Colonic mucosa (tissue), 4 donors: ENCODE measurements around the gene AOPEP. TPM values are rescaled to one million over a fixed set of nuclear protein-coding genes. Genes with fewer than 3 reads are reported as not detected.
"Not testable (repeated sequence)": the region's sequence is repeated elsewhere in the genome, so short reads cannot be mapped to it uniquely, and the experiment has no call there.

Experiments used
- DNase-seq: peaks from one replicate; pipeline ENCODE4 v3.0.0-alpha.2; 2020
- H3K27ac ChIP-seq: fragments of 200-600 bp; one replicate; pipeline ENCODE4 v1.8.0; 2021
- H3K27me3 ChIP-seq: fragments of 200-600 bp; one replicate; pipeline ENCODE4 v1.8.0; 2021
- H3K36me3 ChIP-seq: fragments of 200-600 bp; one replicate; pipeline ENCODE4 v1.8.0; 2021
- H3K4me1 ChIP-seq: fragments of 200-600 bp; one replicate; pipeline ENCODE4 v1.8.0; 2021; ENCODE audit warnings: mild to moderate bottlenecking
- H3K4me3 ChIP-seq: fragments of 200-600 bp; one replicate; pipeline ENCODE4 v1.8.0; 2021
- H3K9ac ChIP-seq, 2 donors: one replicate each; pipeline ENCODE4 v1.7.0; 2013; ENCODE audit warnings: control low read depth in 2 of 2, low read depth in 2 of 2, low read length in 2 of 2
- H3K9me3 ChIP-seq: fragments of 200-600 bp; one replicate; pipeline ENCODE4 v1.8.0; 2021
- CTCF ChIP-seq: fragments of 200-600 bp; IDR thresholded peaks from one replicate; pipeline ENCODE4 v1.8.0; 2022; ENCODE audit warnings: antibody characterized with exemption, mild to moderate bottlenecking
- intact Hi-C: fragments of 100-400 bp; cut with DNase I; formaldehyde crosslinking; loops from one replicate; pipeline ENCODE4 v1.14.1; 2022
- total RNA-seq, 2 donors: library from RNA; stranded (reverse); fragmentation: NEBNext Ultra II Directional in 1 of 2; extraction: Animal tissue kit (Norgen Biotek cat#: 25700) in 1 of 2; gene quantifications; one replicate each; pipeline ENCODE4 v1.2.1, GENCODE V29; 2021
- donor health status: healthy.
- donor health status: DM: no; HTN: no; CAD: no.
- donor health status: DM: no; HTN: no; CAD: no.

AOPEP gene
- total RNA-seq, 2 donors from 2014 or later, result 38.4 to 43.2 TPM

DNA sequence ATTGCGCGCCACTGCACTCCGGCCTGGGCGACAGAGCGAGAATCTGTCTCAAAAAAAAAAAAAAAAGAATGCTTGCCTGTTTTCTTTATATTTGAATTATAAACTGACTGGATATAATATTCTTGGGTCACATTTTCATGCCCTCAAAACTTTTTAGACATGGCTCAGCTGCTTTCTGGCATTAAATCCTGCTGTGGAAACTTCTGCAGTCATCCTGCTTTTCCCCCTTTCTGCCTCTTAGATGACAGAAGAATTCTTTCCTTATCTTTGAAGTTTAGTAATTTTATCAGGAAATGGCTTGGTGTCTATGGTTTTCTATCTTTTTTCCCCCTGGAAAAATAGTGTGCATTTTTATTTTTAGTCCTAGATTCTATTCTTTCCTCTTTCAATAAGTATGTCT is 234.5 kb downstream of the AOPEP start:
- H3K36me3 ChIP-seq, result no peaks in the 10 kb centered on the region
- no peaks in the 10 kb centered on the region for H3K9me3 ChIP-seq
- intact Hi-C loops, result no loop called here
- no peak for TF ChIP-seq CTCF
- H3K4me3 ChIP-seq, result no peak overlapping the region
- DNase-seq, result no peak
- H3K27me3 ChIP-seq, result no peaks in the 10 kb centered on the region
- H3K27ac ChIP-seq, result no peak overlapping the region
- no peak overlapping the region for H3K9ac ChIP-seq
- H3K4me1 ChIP-seq, result no peaks in the 10 kb centered on the region

DNA sequence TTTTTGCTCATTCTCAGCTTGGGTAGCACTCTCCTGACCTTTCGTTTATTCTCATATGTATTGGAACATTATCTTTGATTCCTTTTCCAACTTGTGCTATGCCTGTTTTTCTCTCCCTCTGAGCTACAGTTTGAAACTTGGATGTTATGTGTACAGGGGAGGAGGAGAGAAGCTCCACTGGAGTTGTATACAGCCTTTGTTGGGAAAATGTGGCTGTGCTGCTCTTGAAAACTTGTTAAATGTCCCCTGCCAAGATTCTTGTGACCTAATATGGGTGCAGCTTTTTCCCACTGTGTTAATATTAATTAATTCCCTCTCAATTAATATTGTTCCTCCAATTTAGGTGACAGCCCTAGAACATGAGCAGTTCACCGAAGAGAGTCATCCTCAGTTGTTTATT is 235.4 kb downstream of the AOPEP start:
- intact Hi-C loops, result no loop called here

GRCh38 chr9:94965631-94966030 is 239.1 kb downstream of the AOPEP start:
- H3K9me3 ChIP-seq, intact Hi-C loops, DNase-seq, H3K27me3 ChIP-seq, H3K36me3 ChIP-seq, H3K4me3 ChIP-seq, H3K9ac ChIP-seq, H3K27ac ChIP-seq, H3K4me1 ChIP-seq: not testable (repeated sequence)

More for the DNA sequence above, 235.4 kb downstream of the AOPEP start:
- Histone ChIP-seq H3K9me3 (no peaks in the 10 kb centered on the region), H3K4me1 (no peaks in the 10 kb centered on the region), H3K27ac (no peak overlapping the region), H3K27me3 (no peaks in the 10 kb centered on the region), H3K4me3 (no peak overlapping the region), H3K36me3 (no peaks in the 10 kb centered on the region), H3K9ac (no peak overlapping the region)
- DNase-seq, result no peak
- TF ChIP-seq CTCF, result no peak

- H3K9ac ChIP-seq, H3K27me3 ChIP-seq, intact Hi-C loops, H3K4me3 ChIP-seq, H3K9me3 ChIP-seq, DNase-seq, H3K4me1 ChIP-seq, H3K36me3 ChIP-seq, H3K27ac ChIP-seq: not testable (repeated sequence)
These were observed 239.5 kb downstream of the AOPEP start for GRCh38 chr9:94966046-94966445.

- intact Hi-C loops, result no loop called here
- H3K27me3 ChIP-seq, result no peaks in the 10 kb centered on the region
- no peak overlapping the region for H3K27ac ChIP-seq
- H3K36me3 ChIP-seq, result no peaks in the 10 kb centered on the region
- no peaks in the 10 kb centered on the region for H3K4me1 ChIP-seq
- H3K4me3 ChIP-seq, result no peak overlapping the region
- no peaks in the 10 kb centered on the region for H3K9me3 ChIP-seq
- no peak overlapping the region for H3K9ac ChIP-seq
- DNase-seq, result no peak
- TF ChIP-seq CTCF, result no peak
These were observed 241.0 kb downstream of the AOPEP start for GRCh38 chr9:94967482-94967881.

- Histone ChIP-seq H3K4me3 (no peak overlapping the region), H3K27me3 (no peaks in the 10 kb centered on the region), H3K27ac (no peak overlapping the region), H3K36me3 (no peaks in the 10 kb centered on the region), H3K9ac (no peak overlapping the region), H3K9me3 (no peaks in the 10 kb centered on the region), H3K4me1 (no peaks in the 10 kb centered on the region)
- DNase-seq, result no peak
- TF ChIP-seq CTCF, result no peak
- intact Hi-C loops, result no loop called here
These were observed 245.1 kb downstream of the AOPEP start for GRCh38 chr9:94971378-94972131.
